GM21717 (cell line): ENCODE data around the gene BDP1.
"Not testable (repeated sequence)": the region's sequence is repeated elsewhere in the genome, so short reads cannot be mapped to it uniquely, and the experiment has no call there.

Experiments used
- ATAC-seq: cut with Tn5 transposase; IDR thresholded peaks from one replicate; pipeline ENCODE4 v1.9.1; 2021; ENCODE audit warnings: mild to moderate bottlenecking, moderate library complexity; ENCODE audit not compliant: unreplicated experiment

The BDP1 gene

GRCh38 chr5:71457106-71457505 is 1.7 kb downstream of the BDP1 start:
- no peak for ATAC-seq

- no peak for ATAC-seq
These were observed 5.2 kb downstream of the BDP1 start for GRCh38 chr5:71460693-71461092.

- ATAC-seq: no peak
These were observed 5.9 kb downstream of the BDP1 start for GRCh38 chr5:71461360-71461759.

GRCh38 chr5:71471193-71471592 is 15.7 kb downstream of the BDP1 start:
- no peak for ATAC-seq

GRCh38 chr5:71475788-71476384 is 20.4 kb downstream of the BDP1 start:
- no peak for ATAC-seq

GRCh38 chr5:71481441-71481840 is 26.0 kb downstream of the BDP1 start:
- ATAC-seq: no peak

- ATAC-seq: no peak
These were observed 26.7 kb downstream of the BDP1 start for GRCh38 chr5:71482132-71482531.

- ATAC-seq: no peak
These were observed 27.9 kb downstream of the BDP1 start for GRCh38 chr5:71483355-71483754.

GRCh38 chr5:71492817-71493615 is 37.6 kb downstream of the BDP1 start:
- no peak for ATAC-seq

GRCh38 chr5:71494202-71494601 is 38.8 kb downstream of the BDP1 start:
- ATAC-seq: not testable (repeated sequence)

- ATAC-seq: not testable (repeated sequence)
These were observed 43.3 kb downstream of the BDP1 start for GRCh38 chr5:71498756-71499155.

- no peak for ATAC-seq
These were observed 48.1 kb downstream of the BDP1 start for GRCh38 chr5:71503536-71503935.

GRCh38 chr5:71522151-71522550 is 66.7 kb downstream of the BDP1 start:
- ATAC-seq: no peak

- ATAC-seq: not testable (repeated sequence)
These were observed 70.2 kb downstream of the BDP1 start for GRCh38 chr5:71525611-71526010.

GRCh38 chr5:71528206-71528605 is 72.8 kb downstream of the BDP1 start:
- no peak for ATAC-seq

GRCh38 chr5:71529682-71530081 is 74.2 kb downstream of the BDP1 start:
- ATAC-seq: no peak

- ATAC-seq: no peak
These were observed 77.7 kb downstream of the BDP1 start for GRCh38 chr5:71533142-71533541.

- no peak for ATAC-seq
These were observed 78.2 kb downstream of the BDP1 start for GRCh38 chr5:71533615-71534014.

GRCh38 chr5:71537687-71538086 is 82.2 kb downstream of the BDP1 start:
- no peak for ATAC-seq

- ATAC-seq: not testable (repeated sequence)
These were observed 95.4 kb downstream of the BDP1 start for GRCh38 chr5:71550885-71551284.

GRCh38 chr5:71551582-71551981 is 96.1 kb downstream of the BDP1 start:
- not testable (repeated sequence) for ATAC-seq

GRCh38 chr5:71552026-71552749 is 96.7 kb downstream of the BDP1 start:
- ATAC-seq: not testable (repeated sequence)
